HCT116 (cell line): ENCODE data around the gene RPS6KA2. TPM values are rescaled to one million over a fixed set of nuclear protein-coding genes. Genes with fewer than 3 reads are reported as not detected.

ENCODE experiments used
- ATAC-seq: fragments of 200-7000 bp; cut with Tn5 transposase; 2 replicates; pipeline ENCODE4 v1.9.1; 2020; ENCODE audit warnings: mild to moderate bottlenecking, moderate library complexity
- BruUV-seq: library from RNA; stranded (reverse); fragments of 400-500 nt; replicated peaks from 2 replicates; lab custom pipeline; 2021; lab: Mats Ljungman, UMichigan
- CTCF ChIA-PET: fragments of 300-600 bp; sonication (Branson Sonifier 250); formaldehyde crosslinking; loops from one replicate; lab custom pipeline; 2021; ENCODE audit warnings: antibody characterized with exemption; lab: Charles Lee
- POLR2A ChIA-PET: fragments of 300-600, 350-600 bp; sonication (Branson Sonifier 250); formaldehyde crosslinking; loops from one replicate; lab custom pipeline; 2021; ENCODE audit warnings: antibody characterized with exemption; lab: Charles Lee
- RAD21 ChIA-PET, 2 experiments: fragments of 300-600 bp; sonication (Branson Sonifier 250); formaldehyde crosslinking; loops; one replicate each; lab custom pipeline; 2023; ENCODE audit warnings: low total read pairs in 2 of 2; ENCODE audit not compliant: uncharacterized antibody in 2 of 2, unreplicated experiment in 2 of 2, low non-redundant PET in 1 of 2; lab: Charles Lee
- DNase-seq: peaks from one replicate; pipeline ENCODE4 v3.0.0-alpha.2; 2010; ENCODE audit warnings: low read depth, low spot score
- H2AFZ ChIP-seq: fragments of 200-600 bp; shearing (Covaris generic), sonication (generic); 2 replicates; pipeline ENCODE4 v1.6.1; 2017; ENCODE audit warnings: low read depth, mixed run types, mixed read lengths, antibody characterized with exemption, low read length; ENCODE audit not compliant: poor library complexity, severe bottlenecking
- H3K27ac ChIP-seq: 2 replicates; pipeline ENCODE4 v1.5.1; 2012; ENCODE audit warnings: low read depth, low read length
- H3K27me3 ChIP-seq: fragments of 200-600 bp; sonication (generic); 2 replicates; pipeline ENCODE4 v1.6.1; 2016; ENCODE audit warnings: mixed run types, low read length, mixed read lengths; ENCODE audit not compliant: insufficient read depth
- H3K36me3 ChIP-seq, 2 experiments: fragments of 200-500 bp in 1 of 2; fragments of 200-600 bp in 1 of 2; sonication (Bioruptor generic) in 1 of 2; sonication (generic) in 1 of 2; 2 replicates each; pipeline versions ENCODE4 v1.5.1 to v1.6.1; 2014 to 2016; ENCODE audit warnings: low read length in 2 of 2, inconsistent platforms in 1 of 2, mixed read lengths in 1 of 2, mixed run types in 1 of 2; ENCODE audit not compliant: insufficient read depth in 2 of 2, control insufficient read depth in 1 of 2
- H3K4me1 ChIP-seq, 2 experiments: fragments of 200-600 bp in 1 of 2; sonication (generic) in 1 of 2; 2 replicates each; pipeline versions ENCODE4 v1.5.1 to v1.6.1; 2012 to 2017; ENCODE audit warnings: low read length in 2 of 2, inconsistent platforms in 1 of 2, mild to moderate bottlenecking in 1 of 2, mixed read lengths in 1 of 2, mixed run types in 1 of 2, moderate library complexity in 1 of 2; ENCODE audit not compliant: insufficient read depth in 2 of 2, control insufficient read depth in 1 of 2
- H3K4me2 ChIP-seq: fragments of 200-600 bp; sonication (generic); 2 replicates; pipeline ENCODE4 v1.6.1; 2017; ENCODE audit warnings: mixed run types, low read length, mixed read lengths
- H3K4me3 ChIP-seq, 2 experiments: fragments of 200-600 bp in 1 of 2; sonication (generic) in 1 of 2; replicated peaks in 1 of 2; 2 replicates each; pipeline ENCODE4 v1.5.1; 2011 to 2016; ENCODE audit warnings: low read length in 2 of 2, control low read depth in 1 of 2, low read depth in 1 of 2, mild to moderate bottlenecking in 1 of 2, mixed read lengths in 1 of 2, mixed run types in 1 of 2
- H3K79me2 ChIP-seq: fragments of 200-600 bp; sonication (generic); 2 replicates; pipeline ENCODE4 v1.6.1; 2017; ENCODE audit warnings: mild to moderate bottlenecking, mixed run types, low read length, moderate library complexity, mixed read lengths; ENCODE audit not compliant: insufficient read depth
- H3K9ac ChIP-seq: fragments of 200-600 bp; sonication (generic); 2 replicates; pipeline ENCODE4 v1.6.1; 2016; ENCODE audit warnings: low read length, mixed read lengths
- H3K9me2 ChIP-seq: fragments of 200-600 bp; sonication (generic), shearing (Covaris generic); 2 replicates; pipeline ENCODE4 v1.6.1; 2017; ENCODE audit warnings: mixed run types, mild to moderate bottlenecking, moderate library complexity; ENCODE audit not compliant: insufficient read depth
- H3K9me3 ChIP-seq, 2 experiments: fragments of 200-500 bp in 1 of 2; fragments of 200-600 bp in 1 of 2; sonication (Bioruptor generic) in 1 of 2; sonication (generic) in 1 of 2; 2 replicates each; pipeline ENCODE4 v1.6.1; 2014 to 2017; ENCODE audit warnings: low read length in 2 of 2, mixed read lengths in 2 of 2, inconsistent platforms in 1 of 2, low read depth in 1 of 2, mild to moderate bottlenecking in 1 of 2, mixed run types in 1 of 2, moderate library complexity in 1 of 2; ENCODE audit not compliant: control insufficient read depth in 1 of 2, insufficient read depth in 1 of 2
- H4K20me1 ChIP-seq: fragments of 200-600 bp; sonication (generic), shearing (Covaris generic); 2 replicates; pipeline ENCODE4 v1.6.1; 2017; ENCODE audit warnings: mixed run types, mild to moderate bottlenecking, moderate library complexity; ENCODE audit not compliant: insufficient read depth
- ATF3 ChIP-seq: IDR thresholded peaks from 2 replicates; pipeline ENCODE4 v1.6.1; 2012
- CBX3 ChIP-seq: IDR thresholded peaks from 2 replicates; pipeline ENCODE4 v1.6.1; 2012; ENCODE audit warnings: low read depth
- CEBPB ChIP-seq: IDR thresholded peaks from 2 replicates; pipeline ENCODE4 v1.6.1; 2012; ENCODE audit warnings: low read depth
- EGR1 ChIP-seq: IDR thresholded peaks from 2 replicates; pipeline ENCODE4 v1.6.1; 2012; ENCODE audit warnings: low read depth
- ELF1 ChIP-seq: IDR thresholded peaks from 2 replicates; pipeline ENCODE4 v1.6.1; 2012; ENCODE audit warnings: low read depth, borderline replicate concordance
- EZH2 ChIP-seq: fragments of 200-600 bp; sonication (generic); IDR thresholded peaks from 2 replicates; pipeline ENCODE4 v1.6.1; 2017; ENCODE audit warnings: antibody characterized with exemption, mixed run types
- EZH2phosphoT487 ChIP-seq: fragments of 200-600 bp; IDR thresholded peaks from 2 replicates; pipeline ENCODE4 v1.6.1; 2018; ENCODE audit warnings: antibody characterized with exemption, borderline replicate concordance
- MAX ChIP-seq: IDR thresholded peaks from 2 replicates; pipeline ENCODE4 v1.6.1; 2012
- POLR2A ChIP-seq: IDR thresholded peaks from 2 replicates; pipeline ENCODE4 v1.7.0; 2011; ENCODE audit warnings: borderline replicate concordance; ENCODE audit not compliant: insufficient read depth, insufficient read length; ENCODE audit errors: extremely low read depth
- POLR2AphosphoS5 ChIP-seq: IDR thresholded peaks from 2 replicates; pipeline ENCODE4 v1.6.1; 2011; ENCODE audit warnings: mild to moderate bottlenecking, low read depth, low read length, moderate library complexity
- RAD21 ChIP-seq: IDR thresholded peaks from 2 replicates; pipeline ENCODE4 v1.6.1; 2012; ENCODE audit warnings: low read depth, mild to moderate bottlenecking
- REST ChIP-seq: IDR thresholded peaks from 2 replicates; pipeline ENCODE4 v1.6.1; 2012; ENCODE audit warnings: low read depth
- SP1 ChIP-seq: IDR thresholded peaks from 2 replicates; pipeline ENCODE4 v1.6.1; 2012; ENCODE audit warnings: low read depth
- SRF ChIP-seq: IDR thresholded peaks from 2 replicates; pipeline ENCODE4 v1.6.1; 2012; ENCODE audit warnings: low read depth
- TCF7L2 ChIP-seq: IDR thresholded peaks from 2 replicates; pipeline ENCODE4 v1.7.0; 2011; ENCODE audit warnings: borderline replicate concordance, inconsistent platforms; ENCODE audit not compliant: insufficient read depth, insufficient read length; ENCODE audit errors: extremely low read depth
- YY1 ChIP-seq: IDR thresholded peaks from 2 replicates; pipeline ENCODE4 v1.6.1; 2011; ENCODE audit warnings: low read length, low read depth, moderate library complexity, mild to moderate bottlenecking; ENCODE audit not compliant: insufficient replicate concordance; ENCODE audit errors: extremely low read depth
- ZBTB33 ChIP-seq: IDR thresholded peaks from 2 replicates; pipeline ENCODE4 v1.6.1; 2011; ENCODE audit warnings: mild to moderate bottlenecking, low read length, moderate library complexity; ENCODE audit not compliant: insufficient replicate concordance; ENCODE audit errors: extremely low read depth
- ZFX ChIP-seq: fragments of 450-650 bp; IDR thresholded peaks from 2 replicates; pipeline ENCODE4 v1.6.1; 2017
- ZNF274 ChIP-seq: fragments of 200-500 bp; sonication (Bioruptor generic); IDR thresholded peaks from 2 replicates; pipeline ENCODE4 v1.6.1; 2014; ENCODE audit warnings: mild to moderate bottlenecking, low read depth, low read length, inconsistent platforms
- intact Hi-C: fragments of 100-400 bp; cut with micrococcal nuclease; formaldehyde crosslinking; loops from 2 replicates; pipeline ENCODE4 v1.10.0; 2022
- total RNA-seq: library from RNA; stranded (reverse); gene quantifications from one replicate; pipeline ENCODE4 v1.2.1, GENCODE V29; 2021; ENCODE audit not compliant: unreplicated experiment

RPS6KA2 gene
- total RNA-seq, 1 experiment from 2014 or later: 8.5 TPM

- DNase-seq: no peak
- Histone ChIP-seq H3K9me3 (no peaks in the 10 kb centered on the region), H3K4me2 (peak overlapping the region; percentile 100), H2AFZ (no peak overlapping the region), H3K9ac (peak overlapping the region; percentile 59), H3K4me3 (peak overlapping the region; percentile 69 to 70), H3K27ac (peak overlapping the region; percentile 15; the same call in 1 of the 2 replicates), H4K20me1 (no peaks in the 10 kb centered on the region), H3K27me3 (no peaks in the 10 kb centered on the region), H3K79me2 (no peaks in the 10 kb centered on the region), H3K4me1 (peaks cover 4 to 17% of the 10 kb centered on the region in 2 experiments; a peak in 3 of 4 replicates), H3K9me2 (no peaks in the 10 kb centered on the region), H3K36me3 (no peaks in the 10 kb centered on the region)
- TF ChIP-seq ZFX: no peak
- no peak for TF ChIP-seq ZNF274
- TF ChIP-seq RAD21: no peak
- TF ChIP-seq SRF: no peak
- no peak for TF ChIP-seq POLR2A
- TF ChIP-seq TCF7L2: no peak
- TF ChIP-seq POLR2AphosphoS5: no peak; the same call in 1 of the 2 replicates
- no peak for TF ChIP-seq EZH2
- TF ChIP-seq ZBTB33: no peak
- no peak for TF ChIP-seq SP1
- no peak for TF ChIP-seq MAX
- TF ChIP-seq CEBPB: no peak
- TF ChIP-seq EGR1: no peak
- TF ChIP-seq YY1: no peak
- no peak for TF ChIP-seq EZH2phosphoT487
- TF ChIP-seq CBX3: no peak
- no peak for TF ChIP-seq ATF3
- no peak for TF ChIP-seq ELF1
- no peak for TF ChIP-seq REST
- no TSS peak for BruUV-seq
- POLR2A ChIA-PET: no interaction called here
- CTCF ChIA-PET: no interaction called here
- RAD21 ChIA-PET: no interaction called here
- ATAC-seq: peak; percentile 17
- intact Hi-C loops: loop anchor here (2.0 to 5.0 kb wide), 2 partner anchors 70 to 105 kb away; no protein-coding TSS in a partner anchor
Observed at GRCh38 chr6:166382500-166382932, 244.5 kb downstream of the RPS6KA2 start.
